Measurements from ENCODE around the gene USF2.

DNA sequence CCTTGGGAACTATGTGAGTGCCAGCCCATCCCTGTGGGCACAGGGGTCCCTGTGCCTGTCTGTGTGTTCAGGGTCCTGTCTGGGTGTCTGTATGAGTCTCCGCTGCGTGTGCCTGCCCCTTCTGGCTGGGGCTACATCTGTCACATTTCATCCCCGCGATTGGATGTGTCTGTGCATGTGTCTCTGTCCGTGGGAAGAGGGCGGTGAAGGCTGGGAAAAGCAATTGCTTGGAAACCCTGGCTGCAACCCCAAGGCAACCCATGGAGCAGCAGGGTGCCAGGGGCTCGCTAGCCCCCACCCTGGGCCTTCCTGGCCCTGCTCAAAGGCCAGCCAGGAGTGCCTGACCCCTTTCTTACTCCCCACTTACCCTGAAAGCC lies 24.6 kb downstream of the USF2 start:
- TF ChIP-seq, protein P1, sequence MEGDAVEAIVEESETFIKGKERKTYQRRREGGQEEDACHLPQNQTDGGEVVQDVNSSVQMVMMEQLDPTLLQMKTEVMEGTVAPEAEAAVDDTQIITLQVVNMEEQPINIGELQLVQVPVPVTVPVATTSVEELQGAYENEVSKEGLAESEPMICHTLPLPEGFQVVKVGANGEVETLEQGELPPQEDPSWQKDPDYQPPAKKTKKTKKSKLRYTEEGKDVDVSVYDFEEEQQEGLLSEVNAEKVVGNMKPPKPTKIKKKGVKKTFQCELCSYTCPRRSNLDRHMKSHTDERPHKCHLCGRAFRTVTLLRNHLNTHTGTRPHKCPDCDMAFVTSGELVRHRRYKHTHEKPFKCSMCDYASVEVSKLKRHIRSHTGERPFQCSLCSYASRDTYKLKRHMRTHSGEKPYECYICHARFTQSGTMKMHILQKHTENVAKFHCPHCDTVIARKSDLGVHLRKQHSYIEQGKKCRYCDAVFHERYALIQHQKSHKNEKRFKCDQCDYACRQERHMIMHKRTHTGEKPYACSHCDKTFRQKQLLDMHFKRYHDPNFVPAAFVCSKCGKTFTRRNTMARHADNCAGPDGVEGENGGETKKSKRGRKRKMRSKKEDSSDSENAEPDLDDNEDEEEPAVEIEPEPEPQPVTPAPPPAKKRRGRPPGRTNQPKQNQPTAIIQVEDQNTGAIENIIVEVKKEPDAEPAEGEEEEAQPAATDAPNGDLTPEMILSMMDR (conservative IDR thresholded peaks at IDR 0.05 in 1 of 2, IDR thresholded peaks at IDR 0.05 in 1 of 2; ENCODE audit: low read depth in 1 of 2, low read length in 2 of 2), result no peak
- TF ChIP-seq EZH2 (IDR thresholded peaks at IDR 0.05; ENCODE audit: low read length, missing control alignments), result peak; percentile 44
